NCI-H146 treated with DMSO at 0.1 percent for 48 hours (cell line): ENCODE measurements around the gene HECW1.

Source experiments
- DNase-seq: peaks from one replicate; lab custom pipeline; 2025; ENCODE audit not compliant: unreplicated experiment; lab: John Stamatoyannopoulos, UW

The HECW1 gene

GRCh38 chr7:43530553-43531410 is 418.3 kb downstream of the HECW1 start:
- no peak for DNase-seq

- DNase-seq: no peak
Observed at GRCh38 chr7:43531700-43532099, 419.3 kb downstream of the HECW1 start.

DNA sequence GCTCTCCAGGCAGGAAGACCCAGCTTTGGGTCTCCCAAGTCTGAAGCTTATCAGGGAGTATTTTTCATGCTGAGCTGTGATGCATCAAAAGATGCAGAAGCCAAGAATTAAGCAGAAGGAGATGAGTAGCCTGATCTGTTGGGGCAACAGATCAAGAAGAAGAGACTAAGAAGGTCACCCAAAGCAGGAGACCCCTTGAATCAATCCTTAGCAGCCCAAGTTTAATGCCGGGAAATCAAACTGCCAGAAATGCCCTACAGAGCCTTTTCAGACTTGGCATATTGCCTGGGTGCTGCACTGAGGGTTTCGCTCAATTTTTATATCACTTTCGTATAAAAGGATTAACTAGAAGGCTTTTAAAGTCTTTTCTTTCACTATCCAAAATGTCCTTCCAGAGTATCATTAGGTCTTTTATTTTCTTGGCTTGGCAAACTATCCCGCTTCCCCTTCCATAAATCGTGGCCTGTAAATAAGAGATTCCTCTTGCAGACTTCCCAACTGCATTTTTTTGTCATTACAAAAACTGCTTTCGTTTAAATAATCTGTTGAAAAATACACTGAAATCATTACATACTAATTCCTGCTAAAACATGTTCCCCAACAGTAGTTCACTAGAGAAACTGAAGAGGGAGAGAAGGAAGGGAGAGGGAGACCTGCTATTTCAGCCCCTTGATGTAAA is 421.5 kb downstream of the HECW1 start:
- no peak for DNase-seq

DNA sequence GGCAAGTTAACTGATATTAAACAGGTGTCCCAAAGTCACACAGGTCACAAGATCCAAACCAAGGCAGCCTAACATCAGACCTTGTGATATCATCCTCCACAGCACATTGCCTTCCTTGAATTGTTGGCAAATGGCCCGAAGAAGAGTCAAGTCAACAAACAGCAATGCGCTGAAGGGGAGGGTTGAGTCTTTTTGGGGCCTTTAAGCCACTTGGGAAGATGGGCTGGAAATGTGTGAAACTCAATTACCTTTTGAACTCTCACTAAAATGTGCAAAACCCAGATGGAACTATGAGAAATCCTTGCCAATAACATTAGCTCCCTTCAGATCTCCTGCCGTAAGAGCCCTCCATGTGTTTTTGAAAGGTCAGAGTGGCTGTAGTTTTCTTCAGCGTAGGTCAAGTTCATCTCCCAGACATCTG is 422.6 kb downstream of the HECW1 start:
- DNase-seq: no peak

DNA sequence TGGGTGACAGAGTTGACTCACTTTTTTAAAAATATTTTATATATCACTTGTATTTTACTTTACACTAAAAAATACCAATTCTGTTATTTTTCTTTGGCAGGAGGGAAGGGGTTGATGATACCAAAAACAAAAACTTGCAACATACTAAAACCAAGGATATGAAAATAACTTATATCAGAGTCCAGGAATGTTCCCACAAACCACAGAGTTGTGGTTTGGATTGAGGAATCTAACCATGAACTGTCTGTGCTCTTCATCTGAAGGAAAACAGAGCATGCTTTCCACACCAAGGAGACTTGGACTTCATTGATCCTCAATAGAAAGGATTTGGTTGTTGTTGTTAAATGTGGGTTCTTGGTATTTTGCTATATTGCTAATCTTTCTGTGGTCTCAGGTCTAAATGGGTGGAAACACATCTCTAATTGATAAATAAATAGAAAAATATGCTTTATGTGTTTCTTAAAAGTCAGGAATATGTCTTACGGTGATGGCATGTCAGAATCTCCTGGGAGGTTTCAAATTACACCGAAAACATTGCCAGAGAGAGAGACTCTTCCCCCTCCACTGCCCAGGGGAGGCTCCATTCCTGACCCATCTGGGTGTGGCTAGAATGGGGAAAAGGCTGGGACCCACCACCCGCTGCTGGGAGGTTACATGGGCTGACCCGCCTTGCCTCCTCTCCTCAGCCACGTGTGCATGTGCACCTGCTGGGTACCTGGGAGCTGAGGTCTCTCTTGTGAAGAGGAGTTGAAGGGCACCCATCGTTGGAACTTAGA is 423.6 kb downstream of the HECW1 start:
- no peak for DNase-seq

DNA sequence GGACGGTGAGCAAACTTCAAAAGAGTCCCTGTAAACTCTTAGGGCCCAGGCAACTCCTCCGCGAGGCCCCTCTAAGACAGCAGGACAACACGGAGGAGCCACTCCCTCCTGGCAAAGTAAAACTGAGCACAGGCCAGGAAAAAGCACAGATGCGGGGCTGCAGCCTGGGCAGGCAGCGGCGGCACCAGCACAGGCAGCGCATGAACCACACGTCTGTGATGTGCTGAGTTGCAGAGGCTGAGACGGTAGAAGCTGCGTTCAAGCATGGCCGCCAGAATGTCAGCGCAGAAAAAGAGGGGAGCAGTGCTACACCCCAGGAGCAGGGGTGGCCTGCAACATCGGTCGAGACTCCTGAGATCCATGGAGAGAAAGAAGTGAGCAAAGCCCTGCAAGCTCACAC is 424.3 kb downstream of the HECW1 start:
- no peak for DNase-seq

GRCh38 chr7:43537765-43538403 is 425.4 kb downstream of the HECW1 start:
- no peak for DNase-seq

DNA sequence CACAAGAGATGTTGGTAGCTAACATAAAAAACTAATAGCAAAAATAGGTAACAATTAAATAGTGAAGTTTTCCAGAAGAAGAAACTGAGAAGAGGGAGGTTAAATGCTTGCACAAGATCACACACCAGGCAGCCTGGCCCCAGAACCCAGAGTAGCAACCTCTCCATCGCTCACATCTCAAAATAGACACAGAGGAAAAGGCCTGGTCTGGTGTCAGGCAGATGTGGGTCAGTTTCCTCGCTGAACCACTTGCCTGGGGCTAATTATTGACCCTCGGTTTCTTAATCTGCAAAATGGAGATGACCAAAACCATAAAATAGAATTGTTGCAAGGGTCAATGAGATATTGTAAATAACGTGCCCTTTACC is 425.9 kb downstream of the HECW1 start:
- DNase-seq: no peak

DNA sequence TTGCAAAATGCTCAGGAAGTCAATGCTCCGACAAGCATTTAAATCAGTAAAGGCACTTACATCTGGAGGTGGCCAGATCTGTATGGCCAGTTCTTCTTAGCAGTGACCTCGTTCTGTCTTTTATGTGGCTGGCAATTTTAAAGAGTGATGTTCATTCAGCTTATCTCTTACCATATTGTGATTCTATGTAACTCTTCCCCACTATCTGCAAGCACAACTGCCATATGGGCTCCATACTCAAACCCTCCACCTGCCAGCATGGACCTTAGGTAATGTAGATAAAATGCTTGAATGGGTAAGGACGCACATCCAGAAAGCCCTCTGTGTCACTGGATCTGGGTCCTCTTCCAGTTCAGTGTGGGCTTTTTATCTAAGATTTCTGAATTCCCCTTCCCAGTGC is 428.0 kb downstream of the HECW1 start:
- no peak for DNase-seq

GRCh38 chr7:43542716-43543115 is 430.3 kb downstream of the HECW1 start:
- no peak for DNase-seq

DNA sequence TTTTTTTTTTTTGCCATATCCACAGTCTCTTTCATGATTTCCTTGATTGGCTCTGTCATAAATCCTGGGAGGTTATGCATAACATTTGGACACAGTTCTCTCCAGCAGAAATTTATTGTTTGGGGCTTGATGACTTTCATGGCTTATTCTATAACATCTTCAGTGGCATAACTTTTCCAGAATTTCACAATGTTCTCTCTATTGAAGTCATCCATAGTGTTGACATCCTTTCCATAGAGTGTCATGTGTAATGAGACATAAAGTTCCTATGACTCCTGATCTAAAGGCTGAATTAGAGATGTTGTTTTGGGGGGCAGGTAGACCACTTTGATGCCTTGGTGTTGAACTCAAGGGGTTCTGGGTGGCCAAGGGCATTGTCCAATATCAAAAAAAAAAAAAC is 433.8 kb downstream of the HECW1 start:
- DNase-seq: no peak

DNA sequence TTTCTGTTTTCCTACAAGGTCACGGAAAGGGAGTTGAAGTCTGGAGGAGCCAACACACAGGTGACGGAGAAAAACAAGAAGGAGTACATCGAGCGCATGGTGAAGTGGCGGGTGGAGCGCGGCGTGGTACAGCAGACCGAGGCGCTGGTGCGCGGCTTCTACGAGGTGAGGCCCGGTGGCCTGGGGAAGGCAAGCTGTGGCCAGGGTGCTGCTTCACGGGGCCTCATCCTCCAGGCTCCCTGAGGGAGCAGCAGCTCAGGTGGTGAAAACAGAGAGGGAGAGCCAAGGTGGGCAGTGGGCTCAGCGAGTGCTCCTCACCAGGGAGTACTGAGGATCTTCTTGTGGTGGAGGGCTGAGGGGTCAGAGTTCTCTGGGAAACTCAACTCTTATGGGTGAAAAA is 438.0 kb downstream of the HECW1 start:
- DNase-seq: no peak

GRCh38 chr7:43552122-43552521 is 439.7 kb downstream of the HECW1 start:
- DNase-seq: no peak

GRCh38 chr7:43553999-43554398 is 441.6 kb downstream of the HECW1 start:
- DNase-seq: no peak

DNA sequence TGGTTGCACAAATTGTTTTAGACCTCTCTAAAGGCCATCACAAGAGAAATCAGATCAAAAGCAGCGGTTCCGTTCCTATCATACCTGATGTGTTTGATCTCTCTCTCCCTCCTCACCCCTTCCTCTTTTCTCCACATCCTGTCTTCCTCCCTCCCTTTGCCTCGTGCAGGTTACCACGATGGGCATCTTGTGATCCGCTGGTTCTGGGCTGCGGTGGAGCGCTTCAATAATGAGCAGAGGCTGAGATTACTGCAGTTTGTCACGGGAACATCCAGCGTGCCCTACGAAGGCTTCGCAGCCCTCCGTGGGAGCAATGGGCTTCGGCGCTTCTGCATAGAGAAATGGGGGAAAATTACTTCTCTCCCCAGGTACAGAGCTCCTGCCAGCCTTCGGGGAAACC is 442.0 kb downstream of the HECW1 start:
- no peak for DNase-seq

- no peak for DNase-seq
Observed at GRCh38 chr7:43557831-43558495, 445.5 kb downstream of the HECW1 start.

DNA sequence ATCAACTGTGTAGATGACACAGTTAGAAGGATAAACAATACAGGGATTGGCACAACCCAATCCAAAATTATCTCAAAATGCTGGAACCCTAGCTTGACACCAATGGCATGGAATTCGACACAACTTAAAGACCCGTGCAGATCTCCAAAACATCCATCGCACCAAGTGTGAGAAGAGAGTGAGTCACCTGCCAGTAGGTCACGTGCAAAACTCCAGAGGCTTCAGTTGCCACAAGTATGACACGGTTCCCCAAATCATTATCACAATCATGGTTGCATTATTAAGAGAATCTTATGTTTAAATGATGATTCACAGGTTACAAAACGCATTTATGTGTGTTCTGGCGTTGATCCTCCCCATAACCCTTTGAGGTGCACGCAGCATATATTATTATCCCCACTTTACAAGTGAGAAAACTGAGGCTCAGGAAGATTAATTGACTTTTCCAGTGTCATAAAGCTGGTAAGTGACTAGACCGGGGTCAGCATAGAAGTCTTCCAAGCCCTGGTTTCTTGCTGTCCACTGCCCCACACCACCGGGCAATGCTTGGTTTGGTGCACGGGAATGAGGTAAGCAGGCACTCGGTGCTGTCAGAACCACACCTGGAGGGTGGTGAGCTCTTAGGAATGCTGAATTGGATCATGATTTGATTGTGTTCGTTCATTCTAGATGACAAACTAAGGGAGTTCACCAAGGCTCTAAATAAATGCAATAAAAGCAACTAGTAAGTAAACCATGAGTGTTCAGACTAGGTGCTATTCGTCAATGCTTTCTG is 446.9 kb downstream of the HECW1 start:
- no peak for DNase-seq

GRCh38 chr7:43559946-43560335 is 447.5 kb downstream of the HECW1 start:
- no peak for DNase-seq

DNA sequence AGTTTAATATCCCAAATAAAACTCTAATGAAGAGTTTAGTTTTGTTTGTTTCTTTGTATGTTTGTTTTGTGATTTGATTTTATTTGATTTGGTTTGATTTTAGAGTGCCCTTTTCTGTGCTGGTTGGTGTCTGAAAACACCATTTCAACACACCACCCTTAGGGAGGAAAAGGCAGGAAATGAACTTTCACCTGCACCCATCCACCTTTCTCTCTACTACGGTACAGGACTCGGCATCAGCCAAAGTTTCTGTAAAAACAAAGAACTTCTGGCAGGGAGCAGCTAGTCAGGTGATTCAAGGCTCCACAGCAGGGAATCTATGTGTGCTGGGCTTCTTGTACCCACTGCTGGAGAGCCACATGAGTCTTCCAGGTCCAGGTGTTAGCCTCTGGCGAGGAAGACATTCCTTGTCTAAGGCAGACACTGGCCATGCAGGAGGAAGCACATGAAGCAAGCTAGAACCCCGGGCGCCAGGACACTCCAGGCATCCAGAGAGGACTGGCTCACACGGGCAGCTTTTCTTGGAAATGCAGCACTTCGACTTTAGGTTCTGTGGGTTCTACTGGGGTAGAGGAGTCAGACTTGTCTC is 448.4 kb downstream of the HECW1 start:
- DNase-seq: no peak

GRCh38 chr7:43562383-43562782 is 449.9 kb downstream of the HECW1 start:
- DNase-seq: no peak
